Inflammatory macrophage treated with lipopolysaccharide for 4 hours (primary cell): ENCODE data around the gene SLC27A6.

ENCODE experiments used
- DNase-seq: peaks from one replicate; pipeline ENCODE4 v3.0.0-alpha.2; 2020

The SLC27A6 gene

GRCh38 chr5:129065721-129066120, 100.4 kb downstream of the SLC27A6 start:
- DNase-seq: no peak

- DNase-seq: no peak
These were observed 102.5 kb downstream of the SLC27A6 start for GRCh38 chr5:129067745-129068144.

GRCh38 chr5:129069292-129069691, 104.0 kb downstream of the SLC27A6 start:
- DNase-seq: no peak

GRCh38 chr5:129073111-129073510, 107.8 kb downstream of the SLC27A6 start:
- DNase-seq: no peak

GRCh38 chr5:129074903-129075302, 109.6 kb downstream of the SLC27A6 start:
- DNase-seq: no peak

- no peak for DNase-seq
These were observed 112.3 kb downstream of the SLC27A6 start for GRCh38 chr5:129077433-129078075.

GRCh38 chr5:129078247-129078646, 113.0 kb downstream of the SLC27A6 start:
- no peak for DNase-seq

GRCh38 chr5:129078660-129079059, 113.4 kb downstream of the SLC27A6 start:
- DNase-seq: no peak

- no peak for DNase-seq
These were observed 114.2 kb downstream of the SLC27A6 start for GRCh38 chr5:129079496-129079895.

GRCh38 chr5:129080766-129081165, 115.5 kb downstream of the SLC27A6 start:
- DNase-seq: no peak

- no peak for DNase-seq
These were observed 117.2 kb downstream of the SLC27A6 start for GRCh38 chr5:129082225-129083136.
